Measurements from ENCODE around the gene DENND1B. TPM values are rescaled to one million over a fixed set of nuclear protein-coding genes. Genes with fewer than 3 reads are reported as not detected.

DENND1B gene
- total RNA-seq, 1 experiment from 2014 or later: 9.6 TPM

DNA sequence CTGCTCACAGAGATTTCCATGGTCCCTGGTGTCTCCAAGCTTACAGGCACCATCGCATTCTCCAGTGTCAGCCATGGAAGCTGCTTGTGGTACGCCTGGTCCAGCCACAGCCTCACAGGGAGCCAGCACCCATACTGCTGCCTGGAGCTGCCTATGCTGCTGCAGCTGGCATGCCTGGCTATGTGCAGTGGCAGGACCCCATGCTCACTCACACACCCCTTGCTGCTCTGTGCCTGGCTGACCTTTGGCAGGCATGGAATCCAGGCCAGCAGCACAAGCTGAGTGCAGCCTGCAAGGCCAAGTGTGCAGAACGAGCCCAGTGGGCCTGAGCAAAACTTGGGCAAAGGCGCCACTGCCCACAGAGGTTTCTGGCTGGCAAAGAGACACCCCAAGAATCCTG lies 26.4 kb upstream of the DENND1B start:
- no peaks in the 10 kb centered on the region for H3K36me3 ChIP-seq (ENCODE audit: control insufficient read depth in 1 of 2, insufficient read depth in 2 of 2, low read length in 2 of 2)

More for the DNA sequence above, 26.4 kb upstream of the DENND1B start:
- Histone ChIP-seq H4K20me1 (ENCODE audit: insufficient read depth) (no peaks in the 10 kb centered on the region), H2AFZ (ENCODE audit: low read depth, low read length, poor library complexity, severe bottlenecking) (no peak overlapping the region), H3K9me3 (ENCODE audit: control insufficient read depth in 1 of 2, insufficient read depth in 1 of 2, low read depth in 1 of 2, low read length in 2 of 2) (0 out of 4 replicates have a peak, but pooled peaks cover 0 to 4% of the 10 kb centered on the region in 2 experiments), H3K79me2 (ENCODE audit: insufficient read depth, low read length) (no peaks in the 10 kb centered on the region), H3K9ac (ENCODE audit: low read length) (no peak overlapping the region), H3K4me1 (ENCODE audit: control insufficient read depth in 1 of 2, insufficient read depth in 2 of 2, low read length in 2 of 2) (peaks cover 0 to 10% of the 10 kb centered on the region in 2 experiments; a peak in 2 of 4 replicates), H3K27me3 (ENCODE audit: insufficient read depth, low read length) (no peaks in the 10 kb centered on the region), H3K9me2 (ENCODE audit: insufficient read depth) (no peaks in the 10 kb centered on the region), H3K4me3 (replicated peaks in 1 of 2; ENCODE audit: low read depth in 1 of 2, low read length in 2 of 2) (no peak overlapping the region), H3K27ac (ENCODE audit: low read depth, low read length) (no peak overlapping the region), H3K4me2 (ENCODE audit: low read length) (no peak overlapping the region)
- ChIA-PET POLR2A (no interaction called here), CTCF (no interaction called here), RAD21 (ENCODE audit: low non-redundant PET in 1 of 2, low total read pairs in 2 of 2, uncharacterized antibody in 2 of 2, unreplicated experiment in 2 of 2) (no interaction called here)
- BruUV-seq (replicated peaks): no TSS peak
- no peak for DNase-seq (ENCODE audit: low read depth, low spot score)
- intact Hi-C loops (cut with micrococcal nuclease): no loop called here
- ATAC-seq: no peak
- TF ChIP-seq, protein P1, sequence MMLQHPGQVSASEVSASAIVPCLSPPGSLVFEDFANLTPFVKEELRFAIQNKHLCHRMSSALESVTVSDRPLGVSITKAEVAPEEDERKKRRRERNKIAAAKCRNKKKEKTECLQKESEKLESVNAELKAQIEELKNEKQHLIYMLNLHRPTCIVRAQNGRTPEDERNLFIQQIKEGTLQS (IDR thresholded peaks at IDR 0.05): no peak
- TF ChIP-seq, protein P2, sequence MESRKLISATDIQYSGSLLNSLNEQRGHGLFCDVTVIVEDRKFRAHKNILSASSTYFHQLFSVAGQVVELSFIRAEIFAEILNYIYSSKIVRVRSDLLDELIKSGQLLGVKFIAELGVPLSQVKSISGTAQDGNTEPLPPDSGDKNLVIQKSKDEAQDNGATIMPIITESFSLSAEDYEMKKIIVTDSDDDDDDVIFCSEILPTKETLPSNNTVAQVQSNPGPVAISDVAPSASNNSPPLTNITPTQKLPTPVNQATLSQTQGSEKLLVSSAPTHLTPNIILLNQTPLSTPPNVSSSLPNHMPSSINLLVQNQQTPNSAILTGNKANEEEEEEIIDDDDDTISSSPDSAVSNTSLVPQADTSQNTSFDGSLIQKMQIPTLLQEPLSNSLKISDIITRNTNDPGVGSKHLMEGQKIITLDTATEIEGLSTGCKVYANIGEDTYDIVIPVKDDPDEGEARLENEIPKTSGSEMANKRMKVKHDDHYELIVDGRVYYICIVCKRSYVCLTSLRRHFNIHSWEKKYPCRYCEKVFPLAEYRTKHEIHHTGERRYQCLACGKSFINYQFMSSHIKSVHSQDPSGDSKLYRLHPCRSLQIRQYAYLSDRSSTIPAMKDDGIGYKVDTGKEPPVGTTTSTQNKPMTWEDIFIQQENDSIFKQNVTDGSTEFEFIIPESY (IDR thresholded peaks at IDR 0.05; ENCODE audit: extremely low read depth, insufficient replicate concordance, low read length): no peak
- TF ChIP-seq TCF7L2 (IDR thresholded peaks at IDR 0.05; ENCODE audit: borderline replicate concordance, extremely low read depth, insufficient read depth, insufficient read length): no peak
- TF ChIP-seq ELF1 (IDR thresholded peaks at IDR 0.05; ENCODE audit: borderline replicate concordance, low read depth): no peak
- no peak for TF ChIP-seq ZNF274 (IDR thresholded peaks at IDR 0.05; ENCODE audit: low read depth, low read length)
- TF ChIP-seq, protein P3, sequence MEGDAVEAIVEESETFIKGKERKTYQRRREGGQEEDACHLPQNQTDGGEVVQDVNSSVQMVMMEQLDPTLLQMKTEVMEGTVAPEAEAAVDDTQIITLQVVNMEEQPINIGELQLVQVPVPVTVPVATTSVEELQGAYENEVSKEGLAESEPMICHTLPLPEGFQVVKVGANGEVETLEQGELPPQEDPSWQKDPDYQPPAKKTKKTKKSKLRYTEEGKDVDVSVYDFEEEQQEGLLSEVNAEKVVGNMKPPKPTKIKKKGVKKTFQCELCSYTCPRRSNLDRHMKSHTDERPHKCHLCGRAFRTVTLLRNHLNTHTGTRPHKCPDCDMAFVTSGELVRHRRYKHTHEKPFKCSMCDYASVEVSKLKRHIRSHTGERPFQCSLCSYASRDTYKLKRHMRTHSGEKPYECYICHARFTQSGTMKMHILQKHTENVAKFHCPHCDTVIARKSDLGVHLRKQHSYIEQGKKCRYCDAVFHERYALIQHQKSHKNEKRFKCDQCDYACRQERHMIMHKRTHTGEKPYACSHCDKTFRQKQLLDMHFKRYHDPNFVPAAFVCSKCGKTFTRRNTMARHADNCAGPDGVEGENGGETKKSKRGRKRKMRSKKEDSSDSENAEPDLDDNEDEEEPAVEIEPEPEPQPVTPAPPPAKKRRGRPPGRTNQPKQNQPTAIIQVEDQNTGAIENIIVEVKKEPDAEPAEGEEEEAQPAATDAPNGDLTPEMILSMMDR (IDR thresholded peaks at IDR 0.05 in 2 of 3, conservative IDR thresholded peaks at IDR 0.05 in 1 of 3; ENCODE audit: borderline replicate concordance in 1 of 3, insufficient read depth in 1 of 3, low read depth in 2 of 3, low read length in 2 of 3): no peak
- TF ChIP-seq SIN3A (IDR thresholded peaks at IDR 0.05; ENCODE audit: low read depth): no peak
- TF ChIP-seq CEBPB (IDR thresholded peaks at IDR 0.05; ENCODE audit: low read depth): no peak
- no peak for TF ChIP-seq RAD21 (IDR thresholded peaks at IDR 0.05; ENCODE audit: low read depth)
- TF ChIP-seq, protein P4, sequence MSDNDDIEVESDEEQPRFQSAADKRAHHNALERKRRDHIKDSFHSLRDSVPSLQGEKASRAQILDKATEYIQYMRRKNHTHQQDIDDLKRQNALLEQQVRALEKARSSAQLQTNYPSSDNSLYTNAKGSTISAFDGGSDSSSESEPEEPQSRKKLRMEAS (IDR thresholded peaks at IDR 0.05): no peak
- no peak for TF ChIP-seq SP1 (IDR thresholded peaks at IDR 0.05; ENCODE audit: low read depth)
- no peak for TF ChIP-seq POLR2AphosphoS5 (IDR thresholded peaks at IDR 0.05; ENCODE audit: low read depth, low read length)

All from HCT116 (cell line).